GM12874 (cell line): ENCODE data around the gene DNAJC4.
A peak's percentile ranks its signal among the peaks of the same experiment; 100 is the strongest.

Source experiments
- TF ChIP-seq, protein P1 (sequence below): IDR thresholded peaks from 2 replicates; pipeline ENCODE4 v1.5.1; 2011; ENCODE audit warnings: low read depth, mild to moderate bottlenecking, control low read depth, low read length, moderate library complexity; ENCODE audit not compliant: insufficient read depth

The DNAJC4 gene

DNA sequence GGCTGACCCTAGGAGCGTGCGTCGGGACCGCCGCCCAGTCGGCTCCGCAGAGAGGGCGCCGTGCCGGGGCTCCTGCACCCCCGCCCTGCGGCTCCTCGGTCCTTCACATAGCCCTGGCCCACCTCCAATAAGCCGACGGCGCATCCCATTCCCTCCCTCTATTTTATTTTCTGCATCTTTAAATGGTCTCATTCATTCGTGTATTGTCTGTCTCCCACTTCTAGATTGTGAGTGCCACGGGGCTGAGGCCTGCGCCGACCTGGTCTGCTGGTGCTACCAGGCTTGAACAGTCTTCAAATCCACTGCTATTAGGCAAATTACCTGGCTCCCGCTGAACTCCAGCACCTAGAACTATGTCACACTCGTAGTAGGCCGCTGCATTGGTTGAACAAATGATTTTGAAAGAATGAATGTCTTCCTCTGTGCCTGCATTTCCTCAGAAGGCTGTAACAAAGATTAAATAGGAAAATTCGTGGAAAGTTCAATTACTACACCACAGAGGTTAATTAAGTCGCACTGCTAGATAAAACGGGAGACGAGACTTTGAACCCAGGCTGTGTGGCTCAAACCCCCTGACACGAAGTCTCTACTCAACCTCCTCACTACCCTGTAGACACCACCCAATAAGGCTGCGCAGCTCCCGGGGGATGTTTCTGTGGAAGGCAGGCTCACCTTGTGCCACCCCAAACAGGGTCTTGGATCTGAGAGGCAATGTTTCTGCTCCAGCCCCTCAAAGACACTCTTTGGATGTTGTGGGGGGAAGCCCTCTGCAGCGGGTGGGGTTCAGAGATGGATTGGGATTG lies 17.6 kb downstream of the DNAJC4 start:
- TF ChIP-seq, protein P1, sequence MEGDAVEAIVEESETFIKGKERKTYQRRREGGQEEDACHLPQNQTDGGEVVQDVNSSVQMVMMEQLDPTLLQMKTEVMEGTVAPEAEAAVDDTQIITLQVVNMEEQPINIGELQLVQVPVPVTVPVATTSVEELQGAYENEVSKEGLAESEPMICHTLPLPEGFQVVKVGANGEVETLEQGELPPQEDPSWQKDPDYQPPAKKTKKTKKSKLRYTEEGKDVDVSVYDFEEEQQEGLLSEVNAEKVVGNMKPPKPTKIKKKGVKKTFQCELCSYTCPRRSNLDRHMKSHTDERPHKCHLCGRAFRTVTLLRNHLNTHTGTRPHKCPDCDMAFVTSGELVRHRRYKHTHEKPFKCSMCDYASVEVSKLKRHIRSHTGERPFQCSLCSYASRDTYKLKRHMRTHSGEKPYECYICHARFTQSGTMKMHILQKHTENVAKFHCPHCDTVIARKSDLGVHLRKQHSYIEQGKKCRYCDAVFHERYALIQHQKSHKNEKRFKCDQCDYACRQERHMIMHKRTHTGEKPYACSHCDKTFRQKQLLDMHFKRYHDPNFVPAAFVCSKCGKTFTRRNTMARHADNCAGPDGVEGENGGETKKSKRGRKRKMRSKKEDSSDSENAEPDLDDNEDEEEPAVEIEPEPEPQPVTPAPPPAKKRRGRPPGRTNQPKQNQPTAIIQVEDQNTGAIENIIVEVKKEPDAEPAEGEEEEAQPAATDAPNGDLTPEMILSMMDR, result no peak

DNA sequence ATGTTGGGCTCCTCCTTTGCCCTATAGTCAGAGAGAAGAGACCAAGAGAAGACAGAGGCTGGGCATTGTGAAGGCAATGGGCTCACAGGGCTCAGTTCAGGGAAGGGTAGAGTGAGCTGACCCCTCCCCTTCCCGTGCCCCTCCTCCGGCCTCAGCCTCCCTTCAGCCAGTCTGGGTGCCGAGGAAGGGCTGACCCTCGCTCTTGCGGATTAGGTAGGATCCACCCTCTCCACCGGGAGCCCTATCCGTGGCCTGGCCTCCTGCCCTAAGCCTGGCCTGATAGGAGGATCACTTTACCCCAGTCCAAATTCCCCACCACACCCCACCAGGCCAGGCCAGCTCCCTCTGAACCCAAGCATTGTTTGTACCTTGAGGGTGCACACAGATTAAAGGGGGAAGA lies 18.2 kb downstream of the DNAJC4 start:
- TF ChIP-seq, protein P1, result no peak

GRCh38 chr11:64249038-64249437 lies 18.7 kb downstream of the DNAJC4 start:
- TF ChIP-seq, protein P1, result no peak

- TF ChIP-seq, protein P1, result no peak
Measured at GRCh38 chr11:64249563-64250414, 19.4 kb downstream of the DNAJC4 start.

DNA sequence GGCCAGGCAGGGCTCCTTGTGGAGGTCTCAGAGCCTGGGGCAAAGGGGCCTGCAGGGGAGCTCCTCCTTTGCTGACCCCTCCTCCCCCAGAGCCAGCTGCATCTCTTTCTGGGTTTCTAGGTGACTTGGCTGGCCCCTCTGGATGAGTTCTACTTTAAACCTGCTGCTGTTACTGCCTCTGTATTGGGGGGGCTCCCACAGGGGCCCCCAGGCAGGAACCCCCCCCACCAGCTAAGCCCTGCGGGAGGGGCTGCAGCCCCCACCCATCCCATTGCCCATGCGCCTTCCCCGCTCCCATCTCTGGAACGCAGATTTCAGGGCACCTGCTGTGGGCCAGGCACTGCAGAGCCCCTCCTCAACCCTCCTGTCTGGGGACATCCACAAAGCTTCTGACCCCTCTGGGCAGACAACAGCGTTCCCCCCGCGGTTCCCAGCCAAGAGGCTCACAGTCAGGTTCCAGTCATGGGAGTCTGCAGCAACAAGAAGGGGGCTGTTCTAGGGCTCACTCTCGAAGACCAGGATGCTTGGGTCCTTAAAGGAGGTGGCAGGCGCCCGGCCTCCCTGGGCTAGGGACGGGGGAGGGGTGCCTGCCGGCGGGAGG lies 20.2 kb downstream of the DNAJC4 start:
- TF ChIP-seq, protein P1, result no peak

DNA sequence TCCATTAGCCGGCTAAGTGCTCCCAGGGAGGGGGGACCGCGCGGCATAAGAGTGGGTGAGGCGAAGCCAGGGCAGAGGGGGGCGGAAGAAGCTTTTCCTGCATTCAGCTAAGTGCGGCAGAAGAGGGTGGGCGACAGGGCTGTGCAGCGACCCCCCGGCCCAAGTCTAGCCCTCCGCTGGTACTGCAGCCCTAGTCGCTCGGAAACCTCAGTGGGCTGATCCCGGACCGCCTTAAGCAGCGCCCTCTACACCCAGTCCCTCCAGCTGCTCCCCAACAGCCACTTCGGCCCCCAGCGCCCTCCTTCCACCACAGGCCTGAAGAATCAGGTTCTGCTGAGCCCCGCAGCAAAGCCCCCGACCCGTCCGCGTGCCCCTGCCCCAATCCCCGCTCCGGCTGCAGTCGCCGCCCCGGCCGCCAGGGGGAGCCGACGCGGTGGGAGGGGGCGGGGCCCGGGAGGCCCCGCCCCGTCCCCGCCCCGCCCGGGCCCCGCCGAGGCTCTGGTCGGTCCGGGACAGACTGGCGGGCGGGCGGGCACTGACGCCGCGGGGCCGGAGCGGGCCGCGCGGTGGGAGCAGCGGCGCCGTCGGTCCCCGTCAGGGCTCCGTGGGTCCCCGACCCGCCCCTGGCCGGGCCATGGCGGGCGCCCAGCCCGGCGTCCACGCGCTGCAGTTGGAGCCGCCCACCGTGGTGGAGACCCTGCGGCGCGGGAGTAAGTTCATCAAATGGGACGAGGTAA lies 20.8 kb downstream of the DNAJC4 start, which contains the start of gene PLCB3:
TSS of gene PLCB3 (plus strand) at position 515 of the 737 bp plus-strand sequence. CDS start at position 635, 120 bp downstream.
- TF ChIP-seq, protein P1, result peak; percentile 77
